ENCODE data around the gene CDH23. TPM values are rescaled to one million over a fixed set of nuclear protein-coding genes. Genes with fewer than 3 reads are reported as not detected.

CDH23 gene
- total and polyA plus RNA-seq, 8 donors: 1.8 to 22.8 (median 3.0) TPM

- Histone ChIP-seq H3K27ac (no peak overlapping the region), H3K4me3 (no peak overlapping the region), H3K9me3 (no peaks in the 10 kb centered on the region), H3K36me3 (no peaks in the 10 kb centered on the region), H3K27me3 (no peaks in the 10 kb centered on the region), H3K4me1 (no peaks in the 10 kb centered on the region)
- ATAC-seq (no peak), DNase-seq (no peak)
- TF ChIP-seq CTCF (IDR thresholded peaks at IDR 0.05): no peak
- intact Hi-C loops (cut with DNase I): no loop called here
Observed at GRCh38 chr10:71496927-71497762, 100.4 kb downstream of the CDH23 start.

GRCh38 chr10:71497763-71498326 is 101.1 kb downstream of the CDH23 start:
- no peak for DNase-seq
- no peak overlapping the region for H3K27ac ChIP-seq
- no peak for ATAC-seq
- no peaks in the 10 kb centered on the region for H3K36me3 ChIP-seq
- no peaks in the 10 kb centered on the region for H3K9me3 ChIP-seq
- no peaks in the 10 kb centered on the region for H3K27me3 ChIP-seq
- H3K4me1 ChIP-seq: no peaks in the 10 kb centered on the region
- intact Hi-C loops (cut with DNase I): no loop called here
- no peak for TF ChIP-seq CTCF (IDR thresholded peaks at IDR 0.05)
- no peak overlapping the region for H3K4me3 ChIP-seq

- no peak for DNase-seq
- no peaks in the 10 kb centered on the region for H3K27me3 ChIP-seq
- H3K9me3 ChIP-seq: no peaks in the 10 kb centered on the region
- no peak overlapping the region for H3K27ac ChIP-seq
- H3K4me1 ChIP-seq: no peaks in the 10 kb centered on the region
- TF ChIP-seq CTCF (IDR thresholded peaks at IDR 0.05): no peak
- intact Hi-C loops (cut with DNase I): no loop called here
- no peaks in the 10 kb centered on the region for H3K36me3 ChIP-seq
- no peak for ATAC-seq
- H3K4me3 ChIP-seq: no peak overlapping the region
Observed at GRCh38 chr10:71501402-71501801, 104.7 kb downstream of the CDH23 start.

- intact Hi-C loops (cut with DNase I): no loop called here
- Histone ChIP-seq H3K27ac (no peak overlapping the region), H3K4me1 (no peaks in the 10 kb centered on the region), H3K4me3 (no peak overlapping the region), H3K27me3 (no peaks in the 10 kb centered on the region), H3K9me3 (no peaks in the 10 kb centered on the region), H3K36me3 (no peaks in the 10 kb centered on the region)
- no peak for TF ChIP-seq CTCF (IDR thresholded peaks at IDR 0.05)
- ATAC-seq (no peak), DNase-seq (no peak)
Observed at GRCh38 chr10:71502190-71502589, 105.5 kb downstream of the CDH23 start.

GRCh38 chr10:71502851-71503250 is 106.1 kb downstream of the CDH23 start:
- DNase-seq: no peak
- Histone ChIP-seq H3K9me3 (no peaks in the 10 kb centered on the region), H3K4me1 (no peaks in the 10 kb centered on the region), H3K27me3 (no peaks in the 10 kb centered on the region), H3K27ac (no peak overlapping the region), H3K4me3 (no peak overlapping the region), H3K36me3 (no peaks in the 10 kb centered on the region)
- no peak for ATAC-seq
- TF ChIP-seq CTCF (IDR thresholded peaks at IDR 0.05): no peak
- intact Hi-C loops (cut with DNase I): no loop called here
